OCI-LY1 (cell line): ENCODE results near the gene MANBA.

Experiments used
- H2AFZ ChIP-seq: fragments of 200-600 bp; sonication (generic), shearing (Covaris generic); 2 replicates; pipeline ENCODE4 v1.6.0; 2014; ENCODE audit warnings: antibody characterized with exemption, mild to moderate bottlenecking, low read length
- H3F3A ChIP-seq: fragments of 200-600 bp; sonication (generic), shearing (Covaris generic); 2 replicates; pipeline ENCODE4 v1.6.0; 2014; ENCODE audit warnings: mild to moderate bottlenecking, antibody characterized with exemption, low read length, moderate library complexity; ENCODE audit not compliant: insufficient read depth
- H3K27ac ChIP-seq: fragments of 200-600 bp; sonication (generic); 2 replicates; pipeline ENCODE4 v1.5.1; 2014; ENCODE audit warnings: low read length, mixed run types, mild to moderate bottlenecking, low read depth; ENCODE audit not compliant: poor library complexity, severe bottlenecking
- H3K27me3 ChIP-seq: fragments of 200-600 bp; sonication (generic); 2 replicates; pipeline ENCODE4 v1.6.0; 2014; ENCODE audit warnings: antibody characterized with exemption, mild to moderate bottlenecking, low read length, moderate library complexity; ENCODE audit not compliant: insufficient read depth
- H3K36me3 ChIP-seq: fragments of 200-600 bp; sonication (generic); 2 replicates; pipeline ENCODE4 v1.6.1; 2014; ENCODE audit warnings: mild to moderate bottlenecking, antibody characterized with exemption, low read length, moderate library complexity, mixed read lengths; ENCODE audit not compliant: insufficient read depth
- H3K4me1 ChIP-seq: fragments of 200-600 bp; sonication (generic); 2 replicates; pipeline ENCODE4 v1.5.1; 2014; ENCODE audit warnings: mild to moderate bottlenecking, low read length, moderate library complexity; ENCODE audit not compliant: insufficient read depth, severe bottlenecking
- H3K4me2 ChIP-seq: fragments of 200-600 bp; sonication (generic), shearing (Covaris generic); 2 replicates; pipeline ENCODE4 v1.6.1; 2014; ENCODE audit warnings: low read length
- H3K4me3 ChIP-seq: fragments of 200-600 bp; sonication (generic); 2 replicates; pipeline ENCODE4 v1.5.1; 2014; ENCODE audit warnings: low read length, low read depth, mild to moderate bottlenecking, mixed read lengths; ENCODE audit not compliant: poor library complexity, severe bottlenecking
- H3K79me2 ChIP-seq: fragments of 200-600 bp; shearing (Covaris generic); 2 replicates; pipeline ENCODE4 v1.6.1; 2016; ENCODE audit warnings: mixed run types, low read length, mixed read lengths; ENCODE audit not compliant: insufficient read depth
- H3K9ac ChIP-seq: fragments of 200-600 bp; sonication (generic), shearing (Covaris generic); 2 replicates; pipeline ENCODE4 v1.6.1; 2014; ENCODE audit warnings: mild to moderate bottlenecking, low read length, mixed read lengths
- H3K9me2 ChIP-seq: fragments of 200-600 bp; sonication (generic), shearing (Covaris generic); 2 replicates; pipeline ENCODE4 v1.6.1; 2014; ENCODE audit warnings: low read depth, mild to moderate bottlenecking, low read length, mixed read lengths
- H3K9me3 ChIP-seq: fragments of 200-600 bp; shearing (Covaris generic); 2 replicates; pipeline ENCODE4 v1.6.1; 2014; ENCODE audit warnings: low read length, mixed read lengths
- H4K20me1 ChIP-seq: fragments of 200-600 bp; sonication (generic), shearing (Covaris generic); 2 replicates; pipeline ENCODE4 v1.6.0; 2016; ENCODE audit warnings: mild to moderate bottlenecking, low read length; ENCODE audit not compliant: insufficient read depth
- EZH2 ChIP-seq: fragments of 200-600 bp; sonication (generic), shearing (Covaris generic); IDR thresholded peaks from 2 replicates; pipeline ENCODE4 v1.8.0; 2017; ENCODE audit warnings: borderline replicate concordance, mixed run types, mild to moderate bottlenecking, antibody characterized with exemption, low read length, moderate library complexity, mixed read lengths
- TF ChIP-seq, protein P1 (sequence below): fragments of 200-600 bp; sonication (generic), shearing (Covaris generic); IDR thresholded peaks from 2 replicates; pipeline ENCODE4 v1.5.1; 2017; ENCODE audit warnings: mild to moderate bottlenecking, antibody characterized with exemption, low read length, moderate library complexity, mixed read lengths

Gene MANBA

DNA sequence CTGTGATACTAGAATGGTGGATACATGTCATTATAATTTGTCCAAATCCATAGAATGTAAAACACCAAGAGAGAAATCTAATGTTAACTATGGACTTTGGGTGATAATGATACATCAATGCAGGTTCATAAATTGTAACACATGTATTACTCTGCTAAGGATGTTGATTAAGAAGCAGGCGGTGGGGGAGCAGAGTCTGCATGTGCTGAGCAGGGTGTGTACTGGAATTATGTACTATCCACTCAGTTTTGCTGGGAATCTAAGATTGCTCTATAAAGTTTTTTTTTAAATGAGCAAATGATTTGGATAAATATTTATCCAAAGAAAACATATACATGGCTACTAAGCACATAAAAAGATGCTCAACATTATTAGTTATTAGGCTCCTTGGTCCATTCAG lies 15.0 kb upstream of the MANBA start:
- no peaks in the 10 kb centered on the region for H3K79me2 ChIP-seq
- no peak overlapping the region for H3K9ac ChIP-seq
- no peak overlapping the region for H3K4me3 ChIP-seq
- H3K4me2 ChIP-seq = no peak overlapping the region
- H2AFZ ChIP-seq = no peak overlapping the region
- no peaks in the 10 kb centered on the region for H3F3A ChIP-seq
- H3K9me2 ChIP-seq = no peaks in the 10 kb centered on the region
- H3K4me1 ChIP-seq = no peaks in the 10 kb centered on the region
- H3K36me3 ChIP-seq = no peaks in the 10 kb centered on the region
- H3K27me3 ChIP-seq = no peaks in the 10 kb centered on the region; the same call in 1 of the 2 replicates
- no peak overlapping the region for H3K27ac ChIP-seq
- TF ChIP-seq, protein P1, sequence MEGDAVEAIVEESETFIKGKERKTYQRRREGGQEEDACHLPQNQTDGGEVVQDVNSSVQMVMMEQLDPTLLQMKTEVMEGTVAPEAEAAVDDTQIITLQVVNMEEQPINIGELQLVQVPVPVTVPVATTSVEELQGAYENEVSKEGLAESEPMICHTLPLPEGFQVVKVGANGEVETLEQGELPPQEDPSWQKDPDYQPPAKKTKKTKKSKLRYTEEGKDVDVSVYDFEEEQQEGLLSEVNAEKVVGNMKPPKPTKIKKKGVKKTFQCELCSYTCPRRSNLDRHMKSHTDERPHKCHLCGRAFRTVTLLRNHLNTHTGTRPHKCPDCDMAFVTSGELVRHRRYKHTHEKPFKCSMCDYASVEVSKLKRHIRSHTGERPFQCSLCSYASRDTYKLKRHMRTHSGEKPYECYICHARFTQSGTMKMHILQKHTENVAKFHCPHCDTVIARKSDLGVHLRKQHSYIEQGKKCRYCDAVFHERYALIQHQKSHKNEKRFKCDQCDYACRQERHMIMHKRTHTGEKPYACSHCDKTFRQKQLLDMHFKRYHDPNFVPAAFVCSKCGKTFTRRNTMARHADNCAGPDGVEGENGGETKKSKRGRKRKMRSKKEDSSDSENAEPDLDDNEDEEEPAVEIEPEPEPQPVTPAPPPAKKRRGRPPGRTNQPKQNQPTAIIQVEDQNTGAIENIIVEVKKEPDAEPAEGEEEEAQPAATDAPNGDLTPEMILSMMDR = no peak
- no peak for TF ChIP-seq EZH2
- no peaks in the 10 kb centered on the region for H3K9me3 ChIP-seq
- H4K20me1 ChIP-seq = no peaks in the 10 kb centered on the region

DNA sequence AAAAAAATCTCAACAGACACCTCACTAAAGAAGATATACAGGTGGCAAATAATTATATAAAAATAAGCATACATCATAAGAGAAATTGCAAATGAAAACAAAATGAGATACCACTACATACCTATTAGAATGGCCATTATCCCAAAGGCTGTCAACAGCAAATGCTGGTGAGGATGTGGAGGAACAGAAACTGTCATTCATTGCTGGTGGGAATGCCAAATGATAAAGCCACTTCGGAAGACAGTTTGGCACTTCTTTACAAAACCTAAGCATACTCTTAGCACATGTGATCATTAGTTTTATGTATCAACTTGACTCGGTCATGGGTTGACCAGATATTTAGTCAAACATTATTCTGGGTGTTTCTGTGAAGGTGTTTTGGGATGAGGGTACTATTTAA lies 13.5 kb upstream of the MANBA start:
- Histone ChIP-seq H3K36me3 (no peaks in the 10 kb centered on the region), H3K9ac (no peak overlapping the region)

DNA sequence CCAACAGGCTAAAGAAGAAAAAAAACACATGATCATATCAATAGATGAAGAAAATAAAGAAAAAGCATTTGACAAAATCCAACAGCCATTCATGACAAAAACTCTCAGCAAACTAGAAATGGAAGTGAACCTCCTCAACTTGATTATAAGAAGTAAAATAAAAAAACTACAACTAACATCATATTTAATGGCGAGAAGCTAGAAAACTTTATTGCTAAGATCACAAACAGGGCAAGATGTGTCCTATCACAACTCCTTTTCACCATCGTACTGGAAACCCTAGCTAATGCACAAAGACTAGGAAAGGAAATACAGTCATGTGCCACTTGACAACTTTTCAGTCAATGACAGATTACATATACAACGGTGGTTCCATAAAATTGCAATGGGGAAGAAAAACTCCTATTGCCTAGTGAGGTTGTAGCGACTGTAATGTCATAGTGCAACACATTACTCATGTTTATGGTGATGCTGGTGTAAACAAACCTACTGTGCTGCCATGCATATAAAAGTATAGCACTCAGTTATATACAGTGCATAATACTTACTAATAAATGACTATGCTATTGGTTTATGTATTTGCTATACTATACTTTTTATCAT lies 12.1 kb upstream of the MANBA start:
- Histone ChIP-seq H3K27ac (no peak overlapping the region), H3K9me3 (no peaks in the 10 kb centered on the region), H3K4me1 (no peaks in the 10 kb centered on the region), H4K20me1 (no peaks in the 10 kb centered on the region), H3K79me2 (no peaks in the 10 kb centered on the region), H3K27me3 (no peaks in the 10 kb centered on the region), H3K9me2 (no peaks in the 10 kb centered on the region), H2AFZ (no peak overlapping the region), H3F3A (no peaks in the 10 kb centered on the region), H3K4me3 (no peak overlapping the region), H3K4me2 (no peak overlapping the region), H3K9ac (no peak overlapping the region), H3K36me3 (no peaks in the 10 kb centered on the region)
- no peak for TF ChIP-seq EZH2
- TF ChIP-seq, protein P1 = no peak

More for the DNA sequence above, 13.5 kb upstream of the MANBA start:
- H3K9me2 ChIP-seq = no peaks in the 10 kb centered on the region
- no peaks in the 10 kb centered on the region for H3K27me3 ChIP-seq
- no peaks in the 10 kb centered on the region for H3K9me3 ChIP-seq
- no peak overlapping the region for H3K27ac ChIP-seq
- H3K79me2 ChIP-seq = no peaks in the 10 kb centered on the region
- no peaks in the 10 kb centered on the region for H3F3A ChIP-seq
- H4K20me1 ChIP-seq = no peaks in the 10 kb centered on the region
- no peak overlapping the region for H2AFZ ChIP-seq
- no peaks in the 10 kb centered on the region for H3K4me1 ChIP-seq
- no peak overlapping the region for H3K4me3 ChIP-seq
- TF ChIP-seq, protein P1 = no peak
- no peak for TF ChIP-seq EZH2
- H3K4me2 ChIP-seq = no peak overlapping the region
